ENCODE measurements around the gene ZNF385B. TPM values are rescaled to one million over a fixed set of nuclear protein-coding genes. Genes with fewer than 3 reads are reported as not detected.

Gene ZNF385B
- total and polyA plus RNA-seq, 5 experiments from 2014 or later, result not detected

DNA sequence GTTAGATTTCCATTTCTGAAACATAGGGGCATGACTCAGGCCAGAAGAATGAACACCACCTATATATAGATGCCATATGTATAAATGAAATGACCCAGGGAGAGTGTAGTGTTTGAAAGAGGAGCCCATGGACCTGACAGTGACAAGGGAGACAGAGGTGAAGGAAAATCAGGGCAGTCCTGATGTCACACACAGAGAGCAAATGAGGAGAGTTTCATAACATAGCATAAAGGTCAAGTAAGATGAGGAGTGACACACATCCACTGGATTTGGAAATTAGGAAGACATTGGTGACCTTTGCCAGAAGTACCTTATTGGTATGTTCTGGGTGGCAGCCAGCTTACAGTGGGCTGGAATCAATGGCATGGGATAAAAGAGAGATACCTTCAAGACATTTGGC is 276.7 kb downstream of the ZNF385B start:
- ATAC-seq (no peak), DNase-seq (no peak)
- POLR2A ChIA-PET, result no interaction called here
- Mint-ChIP-seq H3K4me3 (no peak overlapping the region), H3K27ac (no peak overlapping the region), H3K9me3 (no peaks in the 10 kb centered on the region), H3K4me1 (no peaks in the 10 kb centered on the region), H3K36me3 (no peaks in the 10 kb centered on the region), H3K27me3 (no peaks in the 10 kb centered on the region)

DNA sequence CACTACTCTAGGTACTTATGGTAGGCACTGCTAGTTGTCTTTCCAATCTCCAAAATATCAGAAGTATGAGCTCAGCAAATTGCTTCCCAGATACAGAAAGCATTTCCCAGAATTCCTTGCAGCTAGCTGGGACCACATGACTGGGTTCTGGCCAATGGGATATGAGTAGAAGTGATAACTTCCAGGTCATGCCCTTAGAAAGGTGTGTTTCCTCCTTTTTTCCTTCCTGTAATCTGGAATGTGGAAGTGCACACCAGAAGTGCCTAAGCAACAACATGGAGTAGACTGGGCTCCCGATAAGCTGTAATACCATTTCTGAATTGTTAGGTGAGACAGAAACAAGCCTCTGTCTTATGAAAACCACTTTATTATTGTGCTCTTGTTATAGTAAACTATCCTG is 279.8 kb downstream of the ZNF385B start:
- H3K9me3 Mint-ChIP-seq, result no peaks in the 10 kb centered on the region
- no peak overlapping the region for H3K27ac Mint-ChIP-seq
- ATAC-seq (no peak), DNase-seq (no peak)
- H3K4me1 Mint-ChIP-seq, result no peaks in the 10 kb centered on the region
- H3K27me3 Mint-ChIP-seq, result peaks cover 0 to under 1% (median 0%) of the 10 kb centered on the region in 5 donors
- H3K36me3 Mint-ChIP-seq, result no peaks in the 10 kb centered on the region
- POLR2A ChIA-PET, result no interaction called here
- H3K4me3 Mint-ChIP-seq, result no peak overlapping the region

DNA sequence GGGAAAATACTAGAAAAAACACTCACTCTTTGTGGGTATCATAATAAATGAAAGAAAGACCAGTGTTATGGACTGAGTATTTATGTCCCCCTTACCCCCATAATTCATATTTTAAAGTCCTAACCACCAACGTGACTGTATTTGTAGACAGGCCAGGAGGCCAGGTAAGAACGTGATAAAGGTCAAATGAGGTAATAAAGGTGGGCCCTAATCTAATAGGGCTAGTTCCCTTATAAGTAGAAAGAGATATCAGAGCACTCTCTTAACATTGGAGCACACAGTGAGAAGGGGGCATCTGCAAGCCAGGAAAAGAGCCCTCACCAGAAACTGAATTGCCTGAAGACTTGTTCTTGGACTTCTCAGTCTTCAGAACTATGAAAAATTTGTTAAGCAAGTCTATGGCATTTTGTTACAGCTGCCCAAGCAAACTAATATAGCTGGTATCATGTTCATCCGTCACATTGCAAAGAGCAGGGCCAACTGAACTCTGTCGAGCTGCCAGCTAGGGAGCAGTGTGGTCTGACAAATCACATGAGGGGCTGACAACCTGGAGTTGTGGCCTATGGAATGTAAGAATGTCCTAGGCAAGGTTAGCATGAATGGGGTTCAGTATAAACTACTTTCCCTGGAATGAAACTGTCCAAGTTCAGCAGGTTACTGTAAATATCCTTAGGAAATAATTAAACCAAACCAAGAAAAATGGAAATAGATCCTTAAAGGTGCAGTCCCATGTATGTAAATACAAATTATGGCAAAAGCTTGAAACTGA is 280.9 kb downstream of the ZNF385B start:
- H3K9me3 Mint-ChIP-seq, result no peaks in the 10 kb centered on the region
- no peak for ATAC-seq

DNA sequence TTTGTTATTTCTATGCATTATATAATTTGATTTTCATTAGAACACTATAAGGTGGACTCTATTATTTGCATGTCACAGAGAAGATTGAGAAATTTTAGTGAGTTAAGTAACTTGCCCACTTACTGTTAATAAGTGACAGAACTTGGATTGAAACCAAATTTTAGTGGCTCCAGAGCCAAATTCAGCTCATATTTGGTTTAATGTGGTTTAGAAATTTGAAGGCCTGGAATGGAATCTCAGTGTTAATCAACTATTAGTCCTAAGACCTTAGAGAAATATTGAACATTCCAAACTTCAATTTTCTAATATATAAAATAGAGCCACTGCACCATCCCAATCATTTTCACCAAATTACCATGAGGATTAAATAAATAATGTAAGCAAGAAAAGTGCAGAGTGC is 281.6 kb downstream of the ZNF385B start:
- H3K36me3 Mint-ChIP-seq, result no peaks in the 10 kb centered on the region
- H3K4me3 Mint-ChIP-seq, result no peak overlapping the region
- DNase-seq, result no peak
- no peak overlapping the region for H3K27ac Mint-ChIP-seq
- ATAC-seq, result no peak
- POLR2A ChIA-PET, result no interaction called here
- no peaks in the 10 kb centered on the region for H3K9me3 Mint-ChIP-seq
- peaks cover 0 to 5% (median 1%) of the 10 kb centered on the region in 5 donors for H3K27me3 Mint-ChIP-seq
- no peaks in the 10 kb centered on the region for H3K4me1 Mint-ChIP-seq

More for the DNA sequence above, 280.9 kb downstream of the ZNF385B start:
- Mint-ChIP-seq H3K36me3 (no peaks in the 10 kb centered on the region), H3K27ac (no peak overlapping the region), H3K27me3 (peaks cover 0 to 5% (median 1%) of the 10 kb centered on the region in 5 donors), H3K4me1 (no peaks in the 10 kb centered on the region), H3K4me3 (no peak overlapping the region)
- DNase-seq, result no peak
- POLR2A ChIA-PET, result no interaction called here

DNA sequence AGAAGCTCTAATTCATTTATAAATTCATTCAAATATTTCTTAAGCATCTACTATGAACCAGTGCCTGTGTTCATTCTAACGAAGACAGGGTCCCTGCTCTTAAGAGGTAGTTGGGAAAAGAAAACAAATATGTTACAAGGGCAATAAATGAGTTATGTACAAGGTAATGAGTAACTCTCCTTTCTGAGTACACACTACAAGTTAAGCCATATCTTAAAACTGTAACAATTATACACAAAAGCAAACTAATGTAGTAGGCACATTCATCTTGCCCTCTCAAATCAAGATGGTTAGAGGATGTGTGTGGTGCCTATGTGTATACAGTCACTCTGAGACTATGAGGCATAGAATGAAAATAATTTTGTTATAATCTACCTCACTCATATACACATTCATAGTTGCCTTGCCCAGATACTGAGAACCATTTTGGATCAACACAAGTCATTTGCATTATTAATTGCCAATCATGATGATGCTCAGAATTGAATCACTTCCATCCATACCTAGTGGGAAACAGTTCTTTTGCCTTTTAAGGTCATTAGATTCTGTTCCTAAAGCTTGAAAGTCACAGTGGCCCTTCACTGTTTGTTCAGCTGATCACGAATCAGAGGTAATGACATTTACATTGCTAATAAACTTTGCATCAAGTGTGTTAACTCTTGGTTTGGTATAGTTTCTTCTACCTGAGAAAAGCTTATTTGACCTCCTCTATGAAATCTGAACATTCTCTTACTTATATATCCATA is 283.1 kb downstream of the ZNF385B start:
- H3K27me3 Mint-ChIP-seq, result peaks cover 0 to 5% (median 1%) of the 10 kb centered on the region in 5 donors
- no peaks in the 10 kb centered on the region for H3K9me3 Mint-ChIP-seq
- no peaks in the 10 kb centered on the region for H3K36me3 Mint-ChIP-seq
- POLR2A ChIA-PET, result no interaction called here
- ATAC-seq (no peak), DNase-seq (no peak)
- H3K4me3 Mint-ChIP-seq, result no peak overlapping the region
- H3K4me1 Mint-ChIP-seq, result no peaks in the 10 kb centered on the region
- H3K27ac Mint-ChIP-seq, result no peak overlapping the region

DNA sequence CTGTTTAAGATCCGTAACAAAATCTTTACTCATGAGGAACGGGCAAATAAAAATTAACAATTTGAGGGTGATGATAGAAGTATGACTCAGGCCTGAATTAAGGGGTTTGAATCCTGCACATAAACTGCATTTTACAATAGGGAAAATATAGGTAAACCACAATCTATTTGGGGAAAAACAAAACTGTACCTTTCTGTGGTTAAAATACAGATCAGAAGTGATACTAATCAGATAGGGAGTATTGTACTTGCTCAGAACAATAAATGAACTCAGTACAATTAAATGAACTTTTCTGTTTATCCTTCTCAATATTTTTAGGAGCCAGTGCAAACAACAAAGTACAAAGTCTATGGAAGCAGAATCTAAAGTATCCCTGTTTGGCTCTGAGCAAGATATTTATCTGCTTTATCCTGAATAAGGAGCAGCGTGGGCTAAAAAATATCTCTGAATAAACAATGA is 287.3 kb downstream of the ZNF385B start:
- Mint-ChIP-seq H3K27me3 (peaks cover 0 to 5% (median 1%) of the 10 kb centered on the region in 5 donors), H3K27ac (no peak overlapping the region), H3K9me3 (no peaks in the 10 kb centered on the region), H3K4me1 (no peaks in the 10 kb centered on the region), H3K4me3 (no peak overlapping the region), H3K36me3 (no peaks in the 10 kb centered on the region)
- ATAC-seq (no peak), DNase-seq (no peak)
- POLR2A ChIA-PET, result no interaction called here

DNA sequence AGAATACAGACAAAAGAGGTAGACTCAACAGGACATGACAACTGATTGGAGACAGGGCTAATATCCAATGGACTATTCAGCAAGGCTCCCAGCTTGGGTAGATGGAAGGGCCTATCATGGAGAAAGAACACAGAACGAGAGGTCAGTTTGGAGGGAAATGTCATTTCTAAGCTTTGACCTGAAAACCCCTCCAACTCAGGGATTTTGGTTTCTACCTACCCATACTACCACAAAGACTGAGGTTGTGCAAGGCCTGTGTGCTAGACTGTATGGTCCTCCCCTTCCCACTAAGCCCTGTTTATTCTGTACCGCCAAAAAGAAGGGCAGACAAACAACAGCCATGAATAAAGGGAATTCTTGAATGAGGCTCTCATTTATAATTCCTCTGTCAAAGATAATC is 288.9 kb downstream of the ZNF385B start:
- no peaks in the 10 kb centered on the region for H3K9me3 Mint-ChIP-seq
- H3K4me1 Mint-ChIP-seq, result no peaks in the 10 kb centered on the region
- no peak for DNase-seq
- H3K4me3 Mint-ChIP-seq, result no peak overlapping the region
- no peak for ATAC-seq
- H3K36me3 Mint-ChIP-seq, result no peaks in the 10 kb centered on the region
- no peak overlapping the region for H3K27ac Mint-ChIP-seq
- H3K27me3 Mint-ChIP-seq, result peaks cover 0 to 10% (median 6%) of the 10 kb centered on the region in 5 donors
- POLR2A ChIA-PET, result no interaction called here

DNA sequence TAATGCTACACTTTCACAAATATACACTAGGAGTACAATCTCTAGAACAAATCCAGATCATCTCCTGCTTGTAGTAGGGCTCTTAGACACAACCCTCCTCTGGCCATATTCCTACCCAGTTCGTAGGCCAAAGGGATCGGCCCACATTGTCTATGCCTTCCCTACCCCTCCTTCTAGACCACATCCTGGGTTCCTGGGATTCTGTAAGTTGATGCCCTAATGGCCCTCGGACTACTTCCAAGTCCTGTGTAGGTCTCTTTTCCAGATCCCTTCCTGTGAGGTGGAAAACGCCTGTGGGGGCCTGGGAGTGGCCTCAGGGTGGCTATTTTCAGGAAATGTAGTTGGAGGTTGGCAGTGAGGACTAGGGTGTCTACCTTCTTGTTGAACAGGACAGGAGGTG is 289.7 kb downstream of the ZNF385B start:
- H3K4me1 Mint-ChIP-seq, result no peaks in the 10 kb centered on the region
- no peak overlapping the region for H3K4me3 Mint-ChIP-seq

DNA sequence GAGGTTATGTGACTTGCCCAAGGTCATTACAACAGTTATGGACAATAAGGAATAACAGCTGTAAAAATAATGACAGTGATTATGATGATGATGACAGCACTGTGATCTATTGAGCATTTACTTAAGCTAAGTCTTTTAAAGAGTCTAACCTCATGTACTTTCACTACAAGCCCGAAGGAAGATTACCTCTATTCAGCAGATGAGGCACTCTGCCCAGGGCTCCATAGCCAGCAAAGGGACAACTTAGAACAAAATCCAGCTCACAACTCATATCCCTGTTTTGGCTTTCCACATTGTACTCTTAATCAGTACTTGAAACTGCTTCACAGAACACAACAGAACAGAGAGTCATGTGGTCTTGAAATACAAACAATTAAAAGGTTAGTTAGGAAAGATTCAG is 290.2 kb downstream of the ZNF385B start:
- no peak for DNase-seq
- POLR2A ChIA-PET, result no interaction called here
- H3K36me3 Mint-ChIP-seq, result no peaks in the 10 kb centered on the region
- no peak overlapping the region for H3K27ac Mint-ChIP-seq
- peaks cover 0 to 11% (median 5%) of the 10 kb centered on the region in 5 donors for H3K27me3 Mint-ChIP-seq
- H3K4me3 Mint-ChIP-seq, result no peak overlapping the region
- no peaks in the 10 kb centered on the region for H3K9me3 Mint-ChIP-seq
- no peaks in the 10 kb centered on the region for H3K4me1 Mint-ChIP-seq
- ATAC-seq, result no peak

More for the DNA sequence above, 289.7 kb downstream of the ZNF385B start:
- H3K9me3 Mint-ChIP-seq, result no peaks in the 10 kb centered on the region
- H3K36me3 Mint-ChIP-seq, result no peaks in the 10 kb centered on the region
- no peak overlapping the region for H3K27ac Mint-ChIP-seq
- POLR2A ChIA-PET, result no interaction called here
- ATAC-seq, result no peak
- DNase-seq, result no peak
- peaks cover 0 to 11% (median 6%) of the 10 kb centered on the region in 5 donors for H3K27me3 Mint-ChIP-seq

DNA sequence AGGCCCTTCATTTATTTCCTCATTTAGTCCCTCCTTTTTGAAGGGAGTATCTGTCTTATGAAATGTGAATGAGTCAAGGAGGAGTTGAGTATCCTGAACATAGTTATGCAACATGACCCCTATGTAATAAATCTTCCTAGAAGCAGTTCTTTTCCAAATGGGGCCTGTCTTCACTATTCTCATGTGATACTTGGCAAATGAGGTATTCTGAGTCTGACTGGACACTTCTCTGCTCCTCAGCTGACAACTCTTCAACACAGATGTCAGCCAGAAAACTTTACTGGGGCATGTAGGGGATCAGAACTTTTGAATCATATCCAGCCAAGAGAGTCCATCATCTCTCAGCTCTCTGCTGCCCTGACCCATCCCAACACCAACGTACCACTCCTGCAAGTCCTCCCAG is 291.6 kb downstream of the ZNF385B start:
- H3K27me3 Mint-ChIP-seq, result peaks cover 1 to 19% (median 5%) of the 10 kb centered on the region in 5 donors

DNA sequence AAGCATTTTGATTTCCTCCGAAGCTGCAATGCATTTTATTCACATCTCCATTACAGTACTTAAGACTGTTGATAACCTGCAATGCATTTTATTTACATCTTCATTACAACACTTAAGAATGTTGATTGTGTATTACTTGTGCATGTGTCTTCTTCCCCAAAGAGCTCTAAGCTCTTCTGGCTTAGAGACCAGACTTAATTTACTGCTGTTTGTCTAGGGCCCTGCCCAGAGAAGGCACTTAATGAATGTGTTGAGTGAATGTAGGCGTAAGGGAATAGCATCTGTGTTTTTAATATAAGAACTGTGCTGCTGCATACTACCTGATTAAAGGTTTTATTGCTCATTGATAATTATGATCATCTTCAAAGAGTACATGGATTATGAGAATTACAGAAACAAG is 295.6 kb downstream of the ZNF385B start:
- peaks cover 2 to 19% (median 3%) of the 10 kb centered on the region in 5 donors for H3K27me3 Mint-ChIP-seq
- no peak overlapping the region for H3K27ac Mint-ChIP-seq
- DNase-seq, result no peak
- no peaks in the 10 kb centered on the region for H3K4me1 Mint-ChIP-seq
- no peak for ATAC-seq
- H3K9me3 Mint-ChIP-seq, result no peaks in the 10 kb centered on the region
- H3K4me3 Mint-ChIP-seq, result no peak overlapping the region
- no peaks in the 10 kb centered on the region for H3K36me3 Mint-ChIP-seq
- POLR2A ChIA-PET, result no interaction called here

More for the DNA sequence above, 291.6 kb downstream of the ZNF385B start:
- H3K36me3 Mint-ChIP-seq, result no peaks in the 10 kb centered on the region
- no peaks in the 10 kb centered on the region for H3K4me1 Mint-ChIP-seq
- POLR2A ChIA-PET, result no interaction called here
- no peak overlapping the region for H3K27ac Mint-ChIP-seq
- H3K9me3 Mint-ChIP-seq, result no peaks in the 10 kb centered on the region
- ATAC-seq (no peak), DNase-seq (no peak)
- no peak overlapping the region for H3K4me3 Mint-ChIP-seq

DNA sequence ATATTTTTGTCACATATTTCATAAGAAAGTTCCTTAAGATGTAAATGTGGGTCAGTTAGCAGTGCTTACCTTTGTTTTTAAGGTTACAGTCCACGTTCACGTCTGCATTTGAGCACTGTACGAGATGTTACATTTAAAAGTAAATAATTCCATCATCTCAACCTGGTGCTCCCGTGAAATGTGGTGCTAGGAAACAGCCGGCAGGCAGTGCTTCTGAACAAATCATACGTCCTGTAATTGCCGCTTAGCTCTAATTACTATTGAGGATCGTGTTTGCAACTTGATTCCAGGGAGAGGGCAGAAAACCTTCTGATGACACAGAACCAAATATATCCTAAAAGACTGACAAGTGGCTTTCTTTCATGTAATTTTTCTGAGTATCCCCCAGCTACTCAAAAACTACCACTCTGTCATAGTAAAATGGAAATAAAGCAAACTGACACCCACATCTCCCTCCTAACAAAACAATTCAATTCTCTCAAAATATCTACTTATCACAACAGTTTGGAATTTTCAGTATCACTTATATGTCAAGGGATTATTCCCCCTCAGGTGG is 299.0 kb downstream of the ZNF385B start:
- Mint-ChIP-seq H3K4me1 (no peaks in the 10 kb centered on the region), H3K4me3 (no peak overlapping the region), H3K27ac (no peak overlapping the region), H3K9me3 (no peaks in the 10 kb centered on the region), H3K27me3 (peaks cover 0 to 12% (median 3%) of the 10 kb centered on the region in 5 donors), H3K36me3 (no peaks in the 10 kb centered on the region)
- ATAC-seq, result no peak
- no peak for DNase-seq
- POLR2A ChIA-PET, result no interaction called here

DNA sequence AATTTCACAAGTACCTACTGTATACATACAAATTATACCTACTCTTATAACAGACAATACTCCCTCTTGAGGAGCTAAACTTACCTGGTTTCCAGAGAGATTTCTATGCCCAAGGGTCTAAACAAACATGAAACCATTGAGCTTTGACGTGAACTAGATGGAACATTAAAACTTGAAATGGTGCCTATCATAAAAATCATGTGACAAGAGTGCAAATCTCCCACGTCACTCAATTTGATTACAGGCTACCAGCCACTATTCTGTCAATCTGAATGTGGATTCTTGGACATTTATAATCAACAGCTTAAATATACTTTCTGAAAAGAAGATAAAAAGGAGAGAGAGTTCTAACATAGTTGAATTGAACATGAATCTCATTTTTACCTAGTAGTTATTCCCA is 299.7 kb downstream of the ZNF385B start:
- H3K4me3 Mint-ChIP-seq, result no peak overlapping the region
- H3K27ac Mint-ChIP-seq, result no peak overlapping the region
- ATAC-seq, result no peak
- no peak for DNase-seq
- H3K9me3 Mint-ChIP-seq, result no peaks in the 10 kb centered on the region
- no peaks in the 10 kb centered on the region for H3K4me1 Mint-ChIP-seq
- no peaks in the 10 kb centered on the region for H3K36me3 Mint-ChIP-seq
- POLR2A ChIA-PET, result no interaction called here
- H3K27me3 Mint-ChIP-seq, result peaks cover 0 to 12% (median 3%) of the 10 kb centered on the region in 5 donors
